ENCODE data around the gene ICAM5. TPM values are rescaled to one million over a fixed set of nuclear protein-coding genes. Genes with fewer than 3 reads are reported as not detected.
"Not testable (repeated sequence)": the region's sequence is repeated elsewhere in the genome, so short reads cannot be mapped to it uniquely, and the experiment has no call there.

Gene ICAM5
- total RNA-seq, 4 donors from 2014 or later = 0.31 to 1.1 (median 0.53) TPM

- ATAC-seq (ENCODE audit: low FRiP score) = peak; percentile 80
- peak; percentile 77 for DNase-seq (ENCODE audit: low spot score)
- no peak for TF ChIP-seq CTCF (IDR thresholded peaks at IDR 0.05)
Observed at GRCh38 chr19:10270616-10271394, 18.9 kb upstream of the ICAM5 start, which contains the start of gene ICAM1. TSS of gene ICAM1 (plus strand) at chr19:10271120. CDS start at chr19:10271160, 40 bp downstream.

DNA sequence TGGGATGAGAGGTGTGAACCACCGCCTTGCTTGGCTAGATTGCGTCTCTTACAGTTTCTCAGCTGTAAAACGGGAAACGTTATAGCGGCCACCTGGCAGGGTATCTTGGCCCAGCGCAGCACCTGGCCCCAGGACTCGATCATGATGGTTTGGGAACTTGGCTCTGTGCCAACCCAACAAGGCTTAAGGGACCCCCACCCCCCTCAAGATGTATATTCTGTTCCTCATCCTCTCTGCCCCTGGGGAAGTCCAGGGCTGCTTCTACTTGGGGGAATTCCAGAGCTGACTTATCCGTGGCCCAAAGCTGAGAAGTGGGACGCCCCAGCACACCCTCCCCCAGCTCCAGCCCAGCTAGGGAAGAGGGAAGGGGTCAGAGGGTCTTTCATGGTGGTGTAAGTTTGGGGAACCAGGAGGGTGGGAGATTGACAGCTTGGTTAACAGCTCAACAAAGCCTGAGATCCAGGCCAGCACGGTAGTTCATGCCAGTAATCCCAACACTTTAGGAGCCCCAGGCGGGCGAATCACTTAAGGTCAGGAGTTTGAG, 18.1 kb upstream of the ICAM5 start:
- ATAC-seq (ENCODE audit: low FRiP score) = peak; percentile 18
- TF ChIP-seq CTCF (IDR thresholded peaks at IDR 0.05) = no peak
- DNase-seq (ENCODE audit: low spot score) = no peak

- ATAC-seq (ENCODE audit: low FRiP score) (no peak), DNase-seq (ENCODE audit: low spot score) (no peak)
- TF ChIP-seq CTCF (IDR thresholded peaks at IDR 0.05) = no peak
Observed at GRCh38 chr19:10274589-10274988, 15.2 kb upstream of the ICAM5 start.

DNA sequence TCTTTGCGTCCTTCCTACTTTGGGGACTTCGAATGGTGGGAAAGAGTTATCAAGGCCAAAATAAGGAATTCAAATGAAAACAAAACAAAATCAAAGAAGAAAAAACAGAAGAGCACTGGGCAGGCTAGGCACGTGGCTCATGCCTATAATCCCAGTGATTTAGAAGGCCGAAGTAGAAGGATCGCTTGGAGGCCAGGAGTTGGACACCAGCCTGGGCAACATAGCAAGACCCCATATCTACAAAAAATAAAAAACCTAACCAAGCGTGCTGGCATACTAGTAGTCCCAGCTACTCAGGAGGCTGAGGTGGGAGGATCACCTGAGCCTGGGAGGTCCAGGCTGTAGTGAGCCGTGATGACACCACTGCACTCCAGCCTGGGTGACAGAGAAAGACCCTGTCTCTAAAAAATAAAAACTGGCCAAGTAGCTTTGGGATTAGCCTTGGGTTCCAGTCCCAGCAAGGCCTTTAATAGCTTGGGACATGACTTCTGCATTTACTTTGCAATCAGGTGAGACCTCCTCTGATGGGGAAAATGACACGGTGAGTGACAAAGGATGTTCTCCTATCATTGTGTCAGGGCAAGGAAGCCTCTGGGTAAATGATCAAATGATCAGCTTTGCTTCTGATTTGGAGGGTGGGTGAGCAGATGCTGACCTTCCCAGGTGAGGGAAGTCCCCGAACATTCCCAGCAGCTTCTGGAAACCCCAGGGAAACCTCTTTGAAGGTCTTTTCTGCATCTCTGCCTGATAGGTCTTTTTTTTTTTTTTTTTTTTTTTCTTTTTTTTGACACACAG, 11.8 kb upstream of the ICAM5 start:
- no peak for ATAC-seq (ENCODE audit: low FRiP score)
- no peak for TF ChIP-seq CTCF (IDR thresholded peaks at IDR 0.05)
- no peak for DNase-seq (ENCODE audit: low spot score)

DNA sequence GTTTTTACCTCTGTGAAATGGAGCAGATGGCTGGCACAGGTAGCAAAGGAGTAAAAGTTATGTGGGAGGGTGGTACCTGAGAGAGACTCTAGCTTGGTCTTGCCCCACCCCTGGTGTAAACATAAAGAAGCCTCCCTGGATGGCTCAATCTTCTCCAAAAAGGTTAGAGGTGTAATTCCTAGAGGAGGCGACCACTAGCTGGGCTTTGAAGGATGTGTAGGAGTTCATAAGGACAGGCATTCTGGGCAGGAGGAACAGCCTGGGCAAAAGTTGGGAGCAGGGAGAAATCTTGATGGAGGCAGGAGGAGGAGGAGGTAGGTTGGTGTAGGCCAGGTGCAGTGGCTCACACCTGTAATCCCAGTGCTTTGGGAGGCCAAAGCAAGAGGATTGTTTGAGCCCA, 10.8 kb upstream of the ICAM5 start:
- ATAC-seq (ENCODE audit: low FRiP score) (peak; percentile 21), DNase-seq (ENCODE audit: low spot score) (no peak)
- no peak for TF ChIP-seq CTCF (IDR thresholded peaks at IDR 0.05)

DNA sequence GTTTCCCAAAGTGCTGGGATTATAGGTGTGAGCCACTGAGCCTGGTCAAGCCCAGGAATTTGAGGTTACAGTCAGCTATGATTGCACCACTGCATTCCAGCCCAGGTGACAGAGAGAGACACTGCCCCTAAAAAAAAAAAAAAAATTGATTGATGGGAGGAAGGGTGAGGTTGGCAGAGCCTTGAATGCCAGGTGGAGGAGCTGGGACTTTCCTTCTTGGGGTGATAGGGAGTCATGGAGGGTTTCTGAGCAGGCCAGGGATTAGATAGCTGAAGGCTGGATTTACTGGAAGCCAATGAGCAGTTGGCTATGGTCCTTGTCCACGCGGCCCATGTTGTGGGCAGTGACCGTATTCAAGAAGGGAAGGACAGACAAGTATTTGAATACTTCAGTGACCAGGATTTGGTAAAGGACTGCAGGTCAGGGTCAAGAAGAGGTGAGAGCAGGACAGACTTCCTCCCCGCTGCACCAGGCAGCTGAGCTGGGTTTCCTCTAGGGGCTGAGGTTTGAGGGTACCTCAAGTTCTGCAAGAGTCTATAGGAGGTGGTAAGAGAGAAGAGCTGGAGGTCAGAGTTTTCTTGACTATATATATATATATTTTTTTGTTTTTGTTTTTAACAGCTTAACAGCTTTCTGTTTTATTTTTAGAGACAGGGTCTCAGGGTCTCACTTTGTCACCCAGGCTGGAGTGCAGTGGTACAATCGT, 9.9 kb upstream of the ICAM5 start:
- ATAC-seq (ENCODE audit: low FRiP score) = no peak
- no peak for DNase-seq (ENCODE audit: low spot score)

DNA sequence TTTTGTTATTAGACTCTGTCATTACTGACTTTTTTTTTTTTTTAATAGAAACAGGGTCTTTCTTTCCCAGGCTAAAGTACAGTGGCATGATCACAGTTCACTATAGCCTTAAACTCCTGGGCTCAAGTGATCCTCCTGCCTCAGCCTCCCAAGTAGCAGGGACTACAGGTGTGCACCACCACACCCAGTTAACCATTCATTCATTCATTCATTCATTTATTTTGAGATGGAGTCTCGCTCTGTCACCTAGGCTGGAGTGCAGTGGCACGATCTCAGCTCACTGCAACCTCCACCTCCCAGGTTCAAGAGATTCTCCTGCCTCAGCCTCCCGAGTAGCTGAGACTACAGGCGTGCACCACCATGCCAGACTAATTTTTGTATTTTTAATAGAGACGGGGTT, 7.7 kb upstream of the ICAM5 start:
- ATAC-seq (ENCODE audit: low FRiP score); DNase-seq (ENCODE audit: low spot score): not testable (repeated sequence)

More for the DNA sequence above, 9.9 kb upstream of the ICAM5 start:
- TF ChIP-seq CTCF (IDR thresholded peaks at IDR 0.05) = no peak
